Thyroid gland (tissue), 4 donors: Measurements from ENCODE around the gene HIPK2. TPM values are rescaled to one million over a fixed set of nuclear protein-coding genes. Genes with fewer than 3 reads are reported as not detected.

Source experiments
- DNase-seq, 2 donors: peaks; one replicate each; pipeline ENCODE4 v3.0.0-alpha.2; 2019
- H3K27ac ChIP-seq, 3 donors: fragments of 200-600 bp; sonication (generic); 1 replicate in 2 of 3; 2 replicates in 1 of 3; pipeline ENCODE4 v1.5.1; 2016 to 2019; ENCODE audit warnings: mild to moderate bottlenecking in 1 of 3, moderate library complexity in 1 of 3
- H3K27me3 ChIP-seq: fragments of 200-600 bp; sonication (generic); one replicate; pipeline ENCODE4 v1.5.1; 2019
- H3K36me3 ChIP-seq, 2 donors: fragments of 200-600 bp; sonication (generic); one replicate each; pipeline ENCODE4 v1.5.1; 2016 to 2019
- H3K4me1 ChIP-seq, 2 donors: fragments of 200-600 bp; sonication (generic); one replicate each; pipeline ENCODE4 v1.5.1; 2017 to 2019
- H3K4me3 ChIP-seq, 3 donors: fragments of 200-600 bp; sonication (generic); replicated peaks in 1 of 3; 1 replicate in 2 of 3; 2 replicates in 1 of 3; pipeline ENCODE4 v1.5.1; 2016; ENCODE audit warnings: mild to moderate bottlenecking in 1 of 3
- H3K9me3 ChIP-seq: fragments of 200-600 bp; sonication (generic); one replicate; pipeline ENCODE4 v1.5.1; 2017
- POLR2A ChIP-seq, 2 donors: fragments of 450-650 bp; IDR thresholded peaks; one replicate each; pipeline ENCODE4 v1.6.1; 2017; ENCODE audit warnings: antibody characterized with exemption in 2 of 2, mild to moderate bottlenecking in 2 of 2, moderate library complexity in 1 of 2
- WGBS, 2 donors: methylation state at CpG; one replicate each; pipeline ENCODE4 v1.1.5; 2017; 5-methylcytosine and 5-hydroxymethylcytosine counted together
- intact Hi-C: fragments of 100-400 bp; cut with DNase I; formaldehyde crosslinking; loops from one replicate; pipeline ENCODE4 v1.15.1; 2023
- total RNA-seq, 4 donors: library from RNA; depleted of rRNA; stranded (reverse); fragments of >200 nt; gene quantifications; one replicate each; pipeline ENCODE4 v1.2.3, GENCODE V29; 2016
- TF ChIP-seq, protein P1 (sequence below), 6 experiments: fragments of 200-600 bp in 3 of 6; fragments of 450-650 bp in 3 of 6; sonication (generic) in 3 of 6; IDR thresholded peaks; one replicate each; pipeline ENCODE4 v1.5.1; 2016 to 2019; ENCODE audit warnings: antibody characterized with exemption in 6 of 6, mild to moderate bottlenecking in 2 of 6, inconsistent platforms in 1 of 6, moderate library complexity in 1 of 6

The HIPK2 gene
- total RNA-seq, 4 donors from 2014 or later: 31.3 to 58.5 (median 41.0) TPM

DNA sequence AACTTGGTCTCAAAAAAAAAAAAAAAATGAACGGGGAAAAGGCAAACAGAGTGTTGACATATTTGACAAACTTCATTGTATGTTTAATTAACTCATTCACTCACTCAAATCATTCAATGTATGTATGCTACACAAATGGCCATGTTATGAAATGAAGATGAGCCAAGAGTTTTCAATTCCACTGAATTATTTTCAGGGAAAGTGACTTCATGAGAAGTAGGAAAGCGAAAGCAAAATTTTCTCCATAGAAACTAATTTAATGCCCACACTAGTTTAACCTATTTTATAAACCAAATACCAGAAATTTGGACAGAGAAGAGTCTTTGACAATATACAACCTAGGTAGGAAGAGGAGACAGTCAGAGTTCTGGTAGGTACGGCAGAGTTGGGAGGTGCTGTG is 119.5 kb downstream of the HIPK2 start:
- no peaks in the 10 kb centered on the region for H3K9me3 ChIP-seq
- no peak overlapping the region for H3K4me3 ChIP-seq
- TF ChIP-seq, protein P1, sequence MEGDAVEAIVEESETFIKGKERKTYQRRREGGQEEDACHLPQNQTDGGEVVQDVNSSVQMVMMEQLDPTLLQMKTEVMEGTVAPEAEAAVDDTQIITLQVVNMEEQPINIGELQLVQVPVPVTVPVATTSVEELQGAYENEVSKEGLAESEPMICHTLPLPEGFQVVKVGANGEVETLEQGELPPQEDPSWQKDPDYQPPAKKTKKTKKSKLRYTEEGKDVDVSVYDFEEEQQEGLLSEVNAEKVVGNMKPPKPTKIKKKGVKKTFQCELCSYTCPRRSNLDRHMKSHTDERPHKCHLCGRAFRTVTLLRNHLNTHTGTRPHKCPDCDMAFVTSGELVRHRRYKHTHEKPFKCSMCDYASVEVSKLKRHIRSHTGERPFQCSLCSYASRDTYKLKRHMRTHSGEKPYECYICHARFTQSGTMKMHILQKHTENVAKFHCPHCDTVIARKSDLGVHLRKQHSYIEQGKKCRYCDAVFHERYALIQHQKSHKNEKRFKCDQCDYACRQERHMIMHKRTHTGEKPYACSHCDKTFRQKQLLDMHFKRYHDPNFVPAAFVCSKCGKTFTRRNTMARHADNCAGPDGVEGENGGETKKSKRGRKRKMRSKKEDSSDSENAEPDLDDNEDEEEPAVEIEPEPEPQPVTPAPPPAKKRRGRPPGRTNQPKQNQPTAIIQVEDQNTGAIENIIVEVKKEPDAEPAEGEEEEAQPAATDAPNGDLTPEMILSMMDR (IDR thresholded peaks at IDR 0.05): no peak
- no peak for TF ChIP-seq POLR2A (IDR thresholded peaks at IDR 0.05)
- no peak for DNase-seq
- H3K27me3 ChIP-seq: no peaks in the 10 kb centered on the region
- no peaks in the 10 kb centered on the region for H3K36me3 ChIP-seq
- intact Hi-C loops: no loop called here
- H3K4me1 ChIP-seq: peaks cover 34 to 45% of the 10 kb centered on the region in 2 donors
- peak overlapping the region; percentile 48 to 89 (median 71) for H3K27ac ChIP-seq
- WGBS, 2 donors: 69 to 80% methylated on average over 3 of the region's 3 CpGs

- Histone ChIP-seq H3K27me3 (no peaks in the 10 kb centered on the region), H3K4me3 (no peak overlapping the region), H3K36me3 (no peaks in the 10 kb centered on the region), H3K4me1 (peaks cover 38 to 47% of the 10 kb centered on the region in 2 donors), H3K27ac (no peak overlapping the region), H3K9me3 (no peaks in the 10 kb centered on the region)
- no peak for DNase-seq
- WGBS, 2 donors: 90 to 96% methylated on average over 1 of the region's 1 CpG
- TF ChIP-seq, protein P1 (IDR thresholded peaks at IDR 0.05): no peak
- no peak for TF ChIP-seq POLR2A (IDR thresholded peaks at IDR 0.05)
- intact Hi-C loops: no loop called here
These were observed 120.1 kb downstream of the HIPK2 start for GRCh38 chr7:139657725-139658124.

GRCh38 chr7:139656387-139656786 is 121.4 kb downstream of the HIPK2 start:
- no peak overlapping the region for H3K27ac ChIP-seq
- no peak for DNase-seq
- peaks cover 47 to 59% of the 10 kb centered on the region in 2 donors for H3K4me1 ChIP-seq
- no peak for TF ChIP-seq POLR2A (IDR thresholded peaks at IDR 0.05)
- TF ChIP-seq, protein P1 (IDR thresholded peaks at IDR 0.05): no peak
- no peaks in the 10 kb centered on the region for H3K27me3 ChIP-seq
- intact Hi-C loops: no loop called here
- H3K36me3 ChIP-seq: no peaks in the 10 kb centered on the region
- no peak overlapping the region for H3K4me3 ChIP-seq
- WGBS, 2 donors: 88 to 91% methylated on average over 6 of the region's 6 CpGs
- no peaks in the 10 kb centered on the region for H3K9me3 ChIP-seq

- Histone ChIP-seq H3K27me3 (no peaks in the 10 kb centered on the region), H3K27ac (no peak overlapping the region), H3K36me3 (no peaks in the 10 kb centered on the region), H3K9me3 (no peaks in the 10 kb centered on the region), H3K4me1 (peaks cover 41 to 59% of the 10 kb centered on the region in 2 donors), H3K4me3 (no peak overlapping the region)
- DNase-seq: no peak
- intact Hi-C loops: no loop called here
- WGBS, 2 donors: 83 to 87% methylated on average over 8 of the region's 8 CpGs
- TF ChIP-seq, protein P1 (IDR thresholded peaks at IDR 0.05): no peak
- TF ChIP-seq POLR2A (IDR thresholded peaks at IDR 0.05): no peak
These were observed 122.5 kb downstream of the HIPK2 start for GRCh38 chr7:139655305-139655704.

DNA sequence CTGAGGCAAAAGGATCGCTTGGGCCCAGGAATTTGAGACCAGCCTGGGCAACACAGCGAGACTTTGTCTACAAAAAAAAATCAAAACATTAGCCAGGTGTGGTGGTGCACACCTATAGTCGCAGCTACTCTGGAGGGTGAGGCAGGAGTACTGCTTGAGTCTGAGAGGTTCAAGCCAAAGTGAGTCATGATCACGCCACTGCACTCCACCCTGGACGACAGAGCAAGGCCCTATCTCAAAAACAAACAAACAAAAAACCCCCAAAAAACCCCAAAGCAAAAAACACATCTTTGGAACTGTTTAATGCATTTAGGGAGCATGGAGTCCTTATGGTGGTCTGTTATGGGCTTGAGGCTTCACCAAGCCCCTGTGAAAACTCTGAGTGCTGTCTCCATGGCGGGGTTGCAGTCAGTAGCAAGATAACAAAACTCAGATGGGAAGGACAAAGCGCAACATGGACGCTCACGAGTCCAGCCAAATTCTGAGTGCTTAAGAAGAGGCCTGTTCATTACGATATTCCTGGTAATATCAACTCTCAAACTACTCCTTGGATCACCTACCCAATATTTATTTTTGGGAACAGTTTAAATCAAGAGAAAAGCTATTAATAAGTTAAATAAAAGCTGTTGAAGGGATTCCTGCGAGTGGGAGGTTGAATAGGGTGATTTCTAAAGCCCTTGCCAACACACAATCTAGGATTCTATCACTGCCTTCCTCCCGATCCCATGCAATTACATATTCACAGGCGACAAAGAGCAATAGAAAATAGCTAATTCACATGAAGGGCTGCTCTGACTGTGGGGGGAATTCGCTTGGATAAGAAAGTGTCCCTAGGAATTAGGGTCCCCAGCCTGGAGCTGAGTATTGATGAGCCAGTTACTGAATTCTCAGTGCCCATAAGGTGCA is 123.3 kb downstream of the HIPK2 start:
- Histone ChIP-seq H3K27ac (peak overlapping the region in 2 of 3 donors; percentile 39 to 74), H3K36me3 (no peaks in the 10 kb centered on the region), H3K27me3 (no peaks in the 10 kb centered on the region), H3K4me3 (no peak overlapping the region), H3K4me1 (peaks cover 33 to 52% of the 10 kb centered on the region in 2 donors), H3K9me3 (no peaks in the 10 kb centered on the region)
- WGBS, 2 donors: 81 to 82% methylated on average over 14 of the region's 14 CpGs
- intact Hi-C loops: no loop called here
- DNase-seq: no peak
- TF ChIP-seq, protein P1 (IDR thresholded peaks at IDR 0.05): no peak
- TF ChIP-seq POLR2A (IDR thresholded peaks at IDR 0.05): no peak
